Measurements from ENCODE around the gene PIAS1. TPM values are rescaled to one million over a fixed set of nuclear protein-coding genes. Genes with fewer than 3 reads are reported as not detected.

Gene PIAS1
- total and polyA plus RNA-seq, 2 donors (not counting 3 experiments of a cell fraction or from before 2014, with no cell fraction given): 23.7 to 24.2 TPM

- Histone ChIP-seq H2AFZ (ENCODE audit: low read depth, low read length) (no peak overlapping the region), H3K4me2 (ENCODE audit: insufficient read depth, low read length) (no peak overlapping the region), H3K36me3 (ENCODE audit: control insufficient read depth in 2 of 2, extremely low read depth in 1 of 2, insufficient read depth in 2 of 2, low read length in 2 of 2) (no peaks in the 10 kb centered on the region), H3K9me3 (replicated peaks; ENCODE audit: control insufficient read depth, insufficient read depth, low read length) (no peaks in the 10 kb centered on the region), H3K27me3 (ENCODE audit: control insufficient read depth in 2 of 2, insufficient read depth in 2 of 2, low read length in 2 of 2) (peaks cover 10 to 12% of the 10 kb centered on the region in 2 experiments), H3K27ac (ENCODE audit: insufficient read depth, low read depth, low read length) (no peak overlapping the region), H3K9me1 (replicated peaks; ENCODE audit: control insufficient read depth, extremely low read depth, insufficient read depth, low read length) (no peaks in the 10 kb centered on the region), H3K4me3 (replicated peaks in 1 of 3; ENCODE audit: insufficient read depth in 1 of 3, low read depth in 1 of 3, low read length in 3 of 3) (no peak overlapping the region), H3K4me1 (ENCODE audit: control insufficient read depth, extremely low read depth, insufficient read depth, low read length) (no peaks in the 10 kb centered on the region), H3K9ac (replicated peaks; ENCODE audit: extremely low read depth, insufficient read depth, low read length) (no peak overlapping the region), H4K20me1 (replicated peaks; ENCODE audit: control insufficient read depth, extremely low read depth, insufficient read depth, low read length) (no peaks in the 10 kb centered on the region), H3K79me2 (ENCODE audit: control insufficient read depth, insufficient read depth, low read length) (no peaks in the 10 kb centered on the region)
- intact Hi-C loops (cut with micrococcal nuclease): no loop called here
- TF ChIP-seq CTCF (IDR thresholded peaks at IDR 0.05; ENCODE audit: extremely low read depth in 1 of 2, insufficient read depth in 1 of 2, low read depth in 1 of 2, low read length in 2 of 2): no peak
- no peak for TF ChIP-seq MAX (IDR thresholded peaks at IDR 0.05; ENCODE audit: insufficient read depth, insufficient read length)
- TF ChIP-seq FOS (IDR thresholded peaks at IDR 0.05; ENCODE audit: borderline replicate concordance, insufficient read depth, low read length): no peak
- no peak for TF ChIP-seq POLR2AphosphoS5 (IDR thresholded peaks at IDR 0.05; ENCODE audit: insufficient read depth, low read depth, low read length)
- TF ChIP-seq MYC (IDR thresholded peaks at IDR 0.05; ENCODE audit: low read depth, low read length): no peak
- no peak for TF ChIP-seq POLR2A (IDR thresholded peaks at IDR 0.05; ENCODE audit: low read depth, low read length)
- no peak for TF ChIP-seq JUN (IDR thresholded peaks at IDR 0.05; ENCODE audit: borderline replicate concordance, insufficient read depth, insufficient read length, low read depth)
- TF ChIP-seq GATA2 (IDR thresholded peaks at IDR 0.05; ENCODE audit: insufficient read depth, insufficient read length, low read depth, low read length): no peak
- no peak for TF ChIP-seq EZH2 (IDR thresholded peaks at IDR 0.05; ENCODE audit: borderline replicate concordance, low read depth, low read length, severe bottlenecking)
- FAIRE-seq (no peak), DNase-seq (ENCODE audit: low read depth, low spot score) (no peak)
- BruUV-seq (replicated peaks): no TSS peak
- dilution Hi-C loops (cut with MboI; ENCODE audit: extremely low pct_ligation_motif_present, low sequenced_read_pairs): no loop called here
- CTCF ChIA-PET: no interaction called here
- POLR2A ChIA-PET: no interaction called here
These were observed 21.4 kb upstream of the PIAS1 start for GRCh38 chr15:68032672-68033071.

Measured in endothelial cell of umbilical vein (primary cell).